HepG2 (cell line): Measurements from ENCODE around the gene FRAS1. TPM values are rescaled to one million over a fixed set of nuclear protein-coding genes. Genes with fewer than 3 reads are reported as not detected.

ENCODE experiments used
- ETV6 ChIP-seq: sonication (generic); formaldehyde crosslinking; conservative IDR thresholded peaks from 2 replicates; pipeline ENCODE4 v1.4.0; 2020; ENCODE audit warnings: missing genetic modification reagents
- FOXA1 ChIP-seq, 2 experiments: fragments of 450-650 bp in 1 of 2; sonication (generic) in 1 of 2; formaldehyde crosslinking in 1 of 2; IDR thresholded peaks; 2 replicates each; pipeline versions ENCODE4 v1.4.0 to v1.6.1; 2016 to 2020; ENCODE audit warnings: missing genetic modification reagents in 1 of 2
- FOXA3 ChIP-seq: IDR thresholded peaks from 2 replicates; pipeline ENCODE4 v1.6.1; 2016; ENCODE audit warnings: missing genetic modification reagents, missing compliant biosample characterization
- IRX3 ChIP-seq: sonication (generic); formaldehyde crosslinking; IDR thresholded peaks from 2 replicates; pipeline ENCODE4 v1.8.1; 2023; ENCODE audit warnings: mild to moderate bottlenecking, low read depth, missing genetic modification reagents, borderline replicate concordance
- JDP2 ChIP-seq: sonication (generic); formaldehyde crosslinking; IDR thresholded peaks from 2 replicates; pipeline ENCODE4 v1.8.1; 2022; ENCODE audit warnings: missing genetic modification reagents, borderline replicate concordance
- KLF16 ChIP-seq, 2 experiments: sonication (generic) in 1 of 2; formaldehyde crosslinking in 1 of 2; IDR thresholded peaks; 2 replicates each; pipeline versions ENCODE4 v1.6.1 to v1.8.0; 2016 to 2023; ENCODE audit warnings: missing genetic modification reagents in 2 of 2, missing compliant biosample characterization in 1 of 2
- NONO ChIP-seq, 2 experiments: fragments of 450-650 bp in 1 of 2; sonication (generic) in 1 of 2; formaldehyde crosslinking in 1 of 2; IDR thresholded peaks in 1 of 2; conservative IDR thresholded peaks in 1 of 2; 2 replicates each; pipeline versions ENCODE4 v1.6.1 to v1.8.0; 2017 to 2022; ENCODE audit warnings: mild to moderate bottlenecking in 1 of 2, missing genetic modification reagents in 1 of 2, moderate library complexity in 1 of 2
- PHF8 ChIP-seq: sonication (generic); formaldehyde crosslinking; IDR thresholded peaks from 2 replicates; pipeline ENCODE4 v1.5.0; 2020; ENCODE audit warnings: missing genetic modification reagents
- SIN3B ChIP-seq: fragments of 150-350 bp; IDR thresholded peaks from 2 replicates; pipeline ENCODE4 v1.6.1; 2014; ENCODE audit warnings: low read length
- ZFP37 ChIP-seq: sonication (generic); formaldehyde crosslinking; IDR thresholded peaks from 2 replicates; pipeline ENCODE4 v1.4.0; 2020; ENCODE audit warnings: missing genetic modification reagents, borderline replicate concordance
- ZNF264 ChIP-seq: sonication (generic); formaldehyde crosslinking; IDR thresholded peaks from 2 replicates; pipeline ENCODE4 v1.4.0; 2020; ENCODE audit warnings: missing genetic modification reagents
- ZNF552 ChIP-seq: sonication (generic); formaldehyde crosslinking; IDR thresholded peaks from 2 replicates; pipeline ENCODE4 v1.9.0; 2022; ENCODE audit warnings: missing genetic modification reagents, mild to moderate bottlenecking, borderline replicate concordance
- ZNF557 ChIP-seq: sonication (generic); formaldehyde crosslinking; IDR thresholded peaks from 2 replicates; pipeline ENCODE4 v1.4.0; 2020; ENCODE audit warnings: missing genetic modification reagents
- ZNF567 ChIP-seq: sonication (generic); formaldehyde crosslinking; IDR thresholded peaks from 2 replicates; pipeline ENCODE4 v1.8.1; 2023; ENCODE audit warnings: mild to moderate bottlenecking, missing genetic modification reagents, borderline replicate concordance
- polyA plus RNA-seq, 8 experiments: library from polyadenylated mRNA; depleted of rRNA in 3 of 8; stranded (reverse) in 7 of 8; unstranded in 1 of 8; fragments of >200 nt; fragmentation: Illumina TruSeq in 4 of 8; extraction: Trizol in 4 of 8; gene quantifications; 2 replicates each; pipeline versions ENCODE4 v1.2.1 to v1.2.3, GENCODE V29; 2011 to 2016; ENCODE audit warnings: low read depth in 4 of 8, missing spikeins in 1 of 8, mixed read lengths in 1 of 8; ENCODE audit not compliant: insufficient read depth in 1 of 8
- total RNA-seq, 5 experiments: library from RNA; depleted of rRNA; stranded (reverse); fragments of >200 nt; fragmentation: Illumina TruSeq; extraction: Trizol; gene quantifications; 2 replicates each; pipeline ENCODE4 v1.2.3, GENCODE V29; 2016; ENCODE audit warnings: low read depth in 1 of 5
- TF ChIP-seq, protein P1 (sequence below): sonication (generic); formaldehyde crosslinking; IDR thresholded peaks from 2 replicates; pipeline ENCODE4 v1.8.0; 2022; ENCODE audit warnings: missing genetic modification reagents, mild to moderate bottlenecking, borderline replicate concordance
- TF ChIP-seq, protein P2 (sequence below): sonication (generic); formaldehyde crosslinking; IDR thresholded peaks from 2 replicates; pipeline ENCODE4 v1.4.0; 2020; ENCODE audit warnings: missing genetic modification reagents
- TF ChIP-seq, protein P3 (sequence below): sonication (generic); formaldehyde crosslinking; IDR thresholded peaks from 2 replicates; pipeline ENCODE4 v1.4.0; 2020; ENCODE audit warnings: low read depth, mild to moderate bottlenecking, missing genetic modification reagents
- TF ChIP-seq, protein P4 (sequence below): sonication (generic); formaldehyde crosslinking; IDR thresholded peaks from 2 replicates; pipeline ENCODE4 v1.5.0; 2020; ENCODE audit warnings: mild to moderate bottlenecking, missing genetic modification reagents, borderline replicate concordance
- TF ChIP-seq, protein P5 (sequence below): IDR thresholded peaks from 2 replicates; pipeline ENCODE4 v1.6.1; 2016; ENCODE audit warnings: low read depth, borderline replicate concordance
- TF ChIP-seq, protein P6 (sequence below): sonication (generic); formaldehyde crosslinking; IDR thresholded peaks from 2 replicates; pipeline ENCODE4 v1.5.0; 2020; ENCODE audit warnings: mild to moderate bottlenecking, low read depth, missing genetic modification reagents, borderline replicate concordance

FRAS1 gene
- total and polyA plus RNA-seq, 2 of the 13 experiments (the other 11 are each of a cell fraction or from before 2014, with no cell fraction given): 22.5 to 31.6 TPM

DNA sequence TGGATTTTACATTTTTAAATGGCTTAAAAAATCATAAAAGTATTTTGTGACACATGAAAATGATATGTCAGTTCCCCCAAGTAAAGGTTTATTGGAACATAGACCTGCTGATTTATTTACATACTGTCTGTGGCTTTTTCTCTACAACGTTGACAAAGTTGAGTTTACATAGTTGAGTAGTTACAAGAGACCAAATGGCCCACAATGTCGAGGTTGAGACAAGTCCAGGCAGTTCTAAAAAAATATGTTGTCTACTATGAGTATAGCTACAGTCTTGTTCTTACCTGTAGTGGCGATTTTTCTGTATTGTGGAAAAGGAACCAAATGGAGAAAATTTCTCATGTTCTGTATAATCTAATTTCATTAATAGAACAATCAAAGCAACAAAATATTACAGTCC is 163.2 kb downstream of the FRAS1 start (continued):
- TF ChIP-seq FOXA3 (CRISPR knock-in tag) (peak; percentile 17; the same call in 1 of the 2 replicates), SIN3B (no peak), KLF16 (CRISPR knock-in tag; IDR thresholded peaks at IDR 0.05) (0 out of 4 replicates have a peak, but pooled peaks of 1 of the 2 experiments have one; percentile 15), FOXA1 (IDR thresholded peaks at IDR 0.05) (no peak), FOXA1 (CRISPR knock-in tag; IDR thresholded peaks at IDR 0.05) (no peak), ZNF557 (CRISPR knock-in tag) (no peak), PHF8 (no peak), ETV6 (no peak), ZFP37 (no peak), IRX3 (CRISPR knock-in tag) (no peak), NONO (IDR thresholded peaks at IDR 0.05) (no peak), NONO (CRISPR knock-in tag; conservative IDR thresholded peaks at IDR 0.05) (no peak), JDP2 (CRISPR knock-in tag) (no peak), ZNF552 (no peak), ZNF264 (CRISPR knock-in tag) (no peak), ZNF567 (CRISPR knock-in tag) (no peak)
- TF ChIP-seq, protein P1, sequence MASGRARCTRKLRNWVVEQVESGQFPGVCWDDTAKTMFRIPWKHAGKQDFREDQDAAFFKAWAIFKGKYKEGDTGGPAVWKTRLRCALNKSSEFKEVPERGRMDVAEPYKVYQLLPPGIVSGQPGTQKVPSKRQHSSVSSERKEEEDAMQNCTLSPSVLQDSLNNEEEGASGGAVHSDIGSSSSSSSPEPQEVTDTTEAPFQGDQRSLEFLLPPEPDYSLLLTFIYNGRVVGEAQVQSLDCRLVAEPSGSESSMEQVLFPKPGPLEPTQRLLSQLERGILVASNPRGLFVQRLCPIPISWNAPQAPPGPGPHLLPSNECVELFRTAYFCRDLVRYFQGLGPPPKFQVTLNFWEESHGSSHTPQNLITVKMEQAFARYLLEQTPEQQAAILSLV (CRISPR knock-in tag): no peak
- TF ChIP-seq, protein P2, sequence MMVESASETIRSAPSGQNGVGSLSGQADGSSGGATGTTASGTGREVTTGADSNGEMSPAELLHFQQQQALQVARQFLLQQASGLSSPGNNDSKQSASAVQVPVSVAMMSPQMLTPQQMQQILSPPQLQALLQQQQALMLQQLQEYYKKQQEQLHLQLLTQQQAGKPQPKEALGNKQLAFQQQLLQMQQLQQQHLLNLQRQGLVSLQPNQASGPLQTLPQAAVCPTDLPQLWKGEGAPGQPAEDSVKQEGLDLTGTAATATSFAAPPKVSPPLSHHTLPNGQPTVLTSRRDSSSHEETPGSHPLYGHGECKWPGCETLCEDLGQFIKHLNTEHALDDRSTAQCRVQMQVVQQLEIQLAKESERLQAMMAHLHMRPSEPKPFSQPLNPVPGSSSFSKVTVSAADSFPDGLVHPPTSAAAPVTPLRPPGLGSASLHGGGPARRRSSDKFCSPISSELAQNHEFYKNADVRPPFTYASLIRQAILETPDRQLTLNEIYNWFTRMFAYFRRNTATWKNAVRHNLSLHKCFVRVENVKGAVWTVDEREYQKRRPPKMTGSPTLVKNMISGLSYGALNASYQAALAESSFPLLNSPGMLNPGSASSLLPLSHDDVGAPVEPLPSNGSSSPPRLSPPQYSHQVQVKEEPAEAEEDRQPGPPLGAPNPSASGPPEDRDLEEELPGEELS (CRISPR knock-in tag): no peak
- TF ChIP-seq, protein P3, sequence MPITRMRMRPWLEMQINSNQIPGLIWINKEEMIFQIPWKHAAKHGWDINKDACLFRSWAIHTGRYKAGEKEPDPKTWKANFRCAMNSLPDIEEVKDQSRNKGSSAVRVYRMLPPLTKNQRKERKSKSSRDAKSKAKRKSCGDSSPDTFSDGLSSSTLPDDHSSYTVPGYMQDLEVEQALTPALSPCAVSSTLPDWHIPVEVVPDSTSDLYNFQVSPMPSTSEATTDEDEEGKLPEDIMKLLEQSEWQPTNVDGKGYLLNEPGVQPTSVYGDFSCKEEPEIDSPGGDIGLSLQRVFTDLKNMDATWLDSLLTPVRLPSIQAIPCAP (CRISPR knock-in tag): no peak
- TF ChIP-seq, protein P4, sequence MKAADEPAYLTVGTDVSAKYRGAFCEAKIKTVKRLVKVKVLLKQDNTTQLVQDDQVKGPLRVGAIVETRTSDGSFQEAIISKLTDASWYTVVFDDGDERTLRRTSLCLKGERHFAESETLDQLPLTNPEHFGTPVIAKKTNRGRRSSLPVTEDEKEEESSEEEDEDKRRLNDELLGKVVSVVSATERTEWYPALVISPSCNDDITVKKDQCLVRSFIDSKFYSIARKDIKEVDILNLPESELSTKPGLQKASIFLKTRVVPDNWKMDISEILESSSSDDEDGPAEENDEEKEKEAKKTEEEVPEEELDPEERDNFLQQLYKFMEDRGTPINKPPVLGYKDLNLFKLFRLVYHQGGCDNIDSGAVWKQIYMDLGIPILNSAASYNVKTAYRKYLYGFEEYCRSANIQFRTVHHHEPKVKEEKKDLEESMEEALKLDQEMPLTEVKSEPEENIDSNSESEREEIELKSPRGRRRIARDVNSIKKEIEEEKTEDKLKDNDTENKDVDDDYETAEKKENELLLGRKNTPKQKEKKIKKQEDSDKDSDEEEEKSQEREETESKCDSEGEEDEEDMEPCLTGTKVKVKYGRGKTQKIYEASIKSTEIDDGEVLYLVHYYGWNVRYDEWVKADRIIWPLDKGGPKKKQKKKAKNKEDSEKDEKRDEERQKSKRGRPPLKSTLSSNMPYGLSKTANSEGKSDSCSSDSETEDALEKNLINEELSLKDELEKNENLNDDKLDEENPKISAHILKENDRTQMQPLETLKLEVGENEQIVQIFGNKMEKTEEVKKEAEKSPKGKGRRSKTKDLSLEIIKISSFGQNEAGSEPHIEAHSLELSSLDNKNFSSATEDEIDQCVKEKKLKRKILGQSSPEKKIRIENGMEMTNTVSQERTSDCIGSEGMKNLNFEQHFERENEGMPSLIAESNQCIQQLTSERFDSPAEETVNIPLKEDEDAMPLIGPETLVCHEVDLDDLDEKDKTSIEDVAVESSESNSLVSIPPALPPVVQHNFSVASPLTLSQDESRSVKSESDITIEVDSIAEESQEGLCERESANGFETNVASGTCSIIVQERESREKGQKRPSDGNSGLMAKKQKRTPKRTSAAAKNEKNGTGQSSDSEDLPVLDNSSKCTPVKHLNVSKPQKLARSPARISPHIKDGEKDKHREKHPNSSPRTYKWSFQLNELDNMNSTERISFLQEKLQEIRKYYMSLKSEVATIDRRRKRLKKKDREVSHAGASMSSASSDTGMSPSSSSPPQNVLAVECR (CRISPR knock-in tag): no peak
- TF ChIP-seq, protein P5, sequence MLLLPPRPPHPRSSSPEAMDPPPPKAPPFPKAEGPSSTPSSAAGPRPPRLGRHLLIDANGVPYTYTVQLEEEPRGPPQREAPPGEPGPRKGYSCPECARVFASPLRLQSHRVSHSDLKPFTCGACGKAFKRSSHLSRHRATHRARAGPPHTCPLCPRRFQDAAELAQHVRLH (CRISPR knock-in tag): no peak
- TF ChIP-seq, protein P6, sequence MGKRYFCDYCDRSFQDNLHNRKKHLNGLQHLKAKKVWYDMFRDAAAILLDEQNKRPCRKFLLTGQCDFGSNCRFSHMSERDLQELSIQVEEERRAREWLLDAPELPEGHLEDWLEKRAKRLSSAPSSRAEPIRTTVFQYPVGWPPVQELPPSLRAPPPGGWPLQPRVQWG (CRISPR knock-in tag): no peak
